Prostate gland (tissue), 2 donors: ENCODE data around the gene SELENOW.
"Not testable (repeated sequence)": the region's sequence is repeated elsewhere in the genome, so short reads cannot be mapped to it uniquely, and the experiment has no call there.

ENCODE experiments used
- POLR2A ChIP-seq: fragments of 450-650 bp; IDR thresholded peaks from one replicate; pipeline ENCODE4 v1.6.1; 2016; ENCODE audit warnings: antibody characterized with exemption, mild to moderate bottlenecking
- POLR2AphosphoS5 ChIP-seq: sonication (generic); formaldehyde crosslinking; IDR thresholded peaks from one replicate; pipeline ENCODE4 v1.6.1; 2017; ENCODE audit warnings: antibody characterized with exemption
- TF ChIP-seq, protein P1 (sequence below), 4 experiments: fragments of 200-600 bp in 2 of 4; fragments of 450-650 bp in 2 of 4; sonication (generic) in 2 of 4; IDR thresholded peaks; 1 replicate in 3 of 4; 2 replicates in 1 of 4; pipeline ENCODE4 v1.5.1; 2016 to 2019; ENCODE audit warnings: antibody characterized with exemption in 4 of 4, mild to moderate bottlenecking in 2 of 4, moderate library complexity in 2 of 4

DNA sequence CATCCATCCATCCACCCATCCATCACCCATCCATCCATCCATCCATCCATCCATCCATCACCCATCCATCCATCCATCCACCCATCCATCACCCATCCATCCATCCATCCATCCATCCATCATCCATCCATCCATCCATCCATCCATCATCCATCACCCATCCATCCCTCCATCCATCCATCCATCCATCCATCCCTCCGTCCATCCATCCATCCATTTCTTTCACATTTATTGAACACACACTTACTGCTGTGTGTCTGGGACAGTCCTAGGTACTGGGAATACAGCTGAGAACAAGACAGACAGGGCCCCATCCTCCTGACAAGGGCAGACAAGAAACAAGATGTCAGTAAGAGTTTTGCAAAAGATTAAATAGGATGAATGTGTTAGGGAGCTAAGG is 39.7 kb downstream of the SELENOW start:
- not testable (repeated sequence) for TF ChIP-seq POLR2A, POLR2AphosphoS5
- TF ChIP-seq, protein P1, sequence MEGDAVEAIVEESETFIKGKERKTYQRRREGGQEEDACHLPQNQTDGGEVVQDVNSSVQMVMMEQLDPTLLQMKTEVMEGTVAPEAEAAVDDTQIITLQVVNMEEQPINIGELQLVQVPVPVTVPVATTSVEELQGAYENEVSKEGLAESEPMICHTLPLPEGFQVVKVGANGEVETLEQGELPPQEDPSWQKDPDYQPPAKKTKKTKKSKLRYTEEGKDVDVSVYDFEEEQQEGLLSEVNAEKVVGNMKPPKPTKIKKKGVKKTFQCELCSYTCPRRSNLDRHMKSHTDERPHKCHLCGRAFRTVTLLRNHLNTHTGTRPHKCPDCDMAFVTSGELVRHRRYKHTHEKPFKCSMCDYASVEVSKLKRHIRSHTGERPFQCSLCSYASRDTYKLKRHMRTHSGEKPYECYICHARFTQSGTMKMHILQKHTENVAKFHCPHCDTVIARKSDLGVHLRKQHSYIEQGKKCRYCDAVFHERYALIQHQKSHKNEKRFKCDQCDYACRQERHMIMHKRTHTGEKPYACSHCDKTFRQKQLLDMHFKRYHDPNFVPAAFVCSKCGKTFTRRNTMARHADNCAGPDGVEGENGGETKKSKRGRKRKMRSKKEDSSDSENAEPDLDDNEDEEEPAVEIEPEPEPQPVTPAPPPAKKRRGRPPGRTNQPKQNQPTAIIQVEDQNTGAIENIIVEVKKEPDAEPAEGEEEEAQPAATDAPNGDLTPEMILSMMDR (IDR thresholded peaks at IDR 0.05): not testable (repeated sequence)
